Measurements from ENCODE around the gene RNASEH2C. TPM values are rescaled to one million over a fixed set of nuclear protein-coding genes. Genes with fewer than 3 reads are reported as not detected.
"Not testable (repeated sequence)": the region's sequence is repeated elsewhere in the genome, so short reads cannot be mapped to it uniquely, and the experiment has no call there.

The RNASEH2C gene
- total RNA-seq, 1 donor from 2014 or later = 69.4 TPM

GRCh38 chr11:65739022-65739421 lies 18.4 kb upstream of the RNASEH2C start:
- Mint-ChIP-seq H3K27ac (no peak overlapping the region), H3K4me3 (no peak overlapping the region), H3K27me3 (peaks cover 51% of the 10 kb centered on the region), H3K4me1 (ENCODE audit: unreplicated experiment) (no peaks in the 10 kb centered on the region), H3K9me3 (peaks cover 9% of the 10 kb centered on the region), H3K36me3 (no peaks in the 10 kb centered on the region)
- no peak for TF ChIP-seq CTCF (conservative IDR thresholded peaks at IDR 0.05)
- no peak for DNase-seq (ENCODE audit: extremely low spot score, unreplicated experiment)

GRCh38 chr11:65736810-65737209 lies 16.2 kb upstream of the RNASEH2C start:
- H3K27me3 Mint-ChIP-seq = peaks cover 51% of the 10 kb centered on the region
- no peak overlapping the region for H3K4me3 Mint-ChIP-seq

GRCh38 chr11:65735111-65735510 lies 14.5 kb upstream of the RNASEH2C start:
- not testable (repeated sequence) for DNase-seq (ENCODE audit: extremely low spot score, unreplicated experiment); H3K4me1 Mint-ChIP-seq (ENCODE audit: unreplicated experiment); H3K4me3 Mint-ChIP-seq; H3K36me3 Mint-ChIP-seq; H3K9me3 Mint-ChIP-seq; H3K27ac Mint-ChIP-seq
- H3K27me3 Mint-ChIP-seq = peaks cover 49% of the 10 kb centered on the region

More at GRCh38 chr11:65736810-65737209, 16.2 kb upstream of the RNASEH2C start:
- no peak for TF ChIP-seq CTCF (conservative IDR thresholded peaks at IDR 0.05)
- Mint-ChIP-seq H3K9me3 (peaks cover 9% of the 10 kb centered on the region), H3K36me3 (no peaks in the 10 kb centered on the region), H3K4me1 (ENCODE audit: unreplicated experiment) (no peaks in the 10 kb centered on the region), H3K27ac (no peak overlapping the region)
- no peak for DNase-seq (ENCODE audit: extremely low spot score, unreplicated experiment)

- Mint-ChIP-seq H3K27me3 (peaks cover 33% of the 10 kb centered on the region), H3K36me3 (no peaks in the 10 kb centered on the region), H3K4me1 (ENCODE audit: unreplicated experiment) (no peaks in the 10 kb centered on the region), H3K27ac (no peak overlapping the region), H3K9me3 (no peaks in the 10 kb centered on the region), H3K4me3 (no peak overlapping the region)
- DNase-seq (ENCODE audit: extremely low spot score, unreplicated experiment) = no peak
- TF ChIP-seq CTCF (conservative IDR thresholded peaks at IDR 0.05) = no peak
Measured at GRCh38 chr11:65730461-65730860, 9.9 kb upstream of the RNASEH2C start.

GRCh38 chr11:65727865-65728264 lies 7.3 kb upstream of the RNASEH2C start:
- no peaks in the 10 kb centered on the region for H3K9me3 Mint-ChIP-seq
- no peaks in the 10 kb centered on the region for H3K4me1 Mint-ChIP-seq (ENCODE audit: unreplicated experiment)
- H3K4me3 Mint-ChIP-seq = no peak overlapping the region
- no peak for TF ChIP-seq CTCF (conservative IDR thresholded peaks at IDR 0.05)
- peaks cover 31% of the 10 kb centered on the region for H3K27me3 Mint-ChIP-seq
- no peaks in the 10 kb centered on the region for H3K36me3 Mint-ChIP-seq
- no peak overlapping the region for H3K27ac Mint-ChIP-seq
- no peak for DNase-seq (ENCODE audit: extremely low spot score, unreplicated experiment)

- TF ChIP-seq CTCF (conservative IDR thresholded peaks at IDR 0.05) = no peak
- no peak overlapping the region for H3K4me3 Mint-ChIP-seq
- no peaks in the 10 kb centered on the region for H3K36me3 Mint-ChIP-seq
- no peaks in the 10 kb centered on the region for H3K4me1 Mint-ChIP-seq (ENCODE audit: unreplicated experiment)
- H3K27ac Mint-ChIP-seq = no peak overlapping the region
- DNase-seq (ENCODE audit: extremely low spot score, unreplicated experiment) = no peak
- H3K9me3 Mint-ChIP-seq = no peaks in the 10 kb centered on the region
- peaks cover 27% of the 10 kb centered on the region for H3K27me3 Mint-ChIP-seq
Measured at GRCh38 chr11:65726660-65727059, 6.1 kb upstream of the RNASEH2C start.

Measured in type B pancreatic cell (in vitro differentiated cells).